Smooth muscle cell (in vitro differentiated cells): ENCODE results near the gene SPTLC3. TPM values are rescaled to one million over a fixed set of nuclear protein-coding genes. Genes with fewer than 3 reads are reported as not detected.

ENCODE experiments used
- DNase-seq: peaks from one replicate; lab custom pipeline; 2025; ENCODE audit not compliant: unreplicated experiment; lab: John Stamatoyannopoulos, UW
- H2AFZ ChIP-seq: fragments of 200-600 bp; sonication (generic); 2 replicates; pipeline ENCODE4 v1.6.0; 2016; ENCODE audit warnings: antibody characterized with exemption, low read depth, mild to moderate bottlenecking
- H3F3A ChIP-seq: fragments of 200-600 bp; sonication (generic); 2 replicates; pipeline ENCODE4 v1.6.0; 2017; ENCODE audit warnings: antibody characterized with exemption, low read depth
- H3K27ac ChIP-seq: fragments of 200-600 bp; sonication (generic); 2 replicates; pipeline ENCODE4 v1.5.1; 2016; ENCODE audit warnings: low read depth, mild to moderate bottlenecking
- H3K27me3 ChIP-seq: fragments of 200-600 bp; sonication (generic); 2 replicates; pipeline ENCODE4 v1.6.1; 2016; ENCODE audit warnings: low read depth, mild to moderate bottlenecking
- H3K36me3 ChIP-seq: fragments of 200-600 bp; sonication (generic); 2 replicates; pipeline ENCODE4 v1.5.1; 2016; ENCODE audit warnings: low read depth
- H3K4me1 ChIP-seq: fragments of 200-600 bp; sonication (generic); 2 replicates; pipeline ENCODE4 v1.5.1; 2016; ENCODE audit warnings: low read depth
- H3K4me2 ChIP-seq: fragments of 200-600 bp; sonication (generic); 2 replicates; pipeline ENCODE4 v1.6.0; 2016; ENCODE audit warnings: mild to moderate bottlenecking
- H3K4me3 ChIP-seq: fragments of 200-600 bp; sonication (generic); 2 replicates; pipeline ENCODE4 v1.5.1; 2016; ENCODE audit warnings: mild to moderate bottlenecking
- H3K79me2 ChIP-seq: fragments of 200-600 bp; sonication (generic); 2 replicates; pipeline ENCODE4 v1.6.0; 2016; ENCODE audit warnings: low read depth, mild to moderate bottlenecking
- H3K9ac ChIP-seq: fragments of 200-600 bp; sonication (generic); 2 replicates; pipeline ENCODE4 v1.6.0; 2016; ENCODE audit warnings: low read depth
- H3K9me3 ChIP-seq: fragments of 200-600 bp; sonication (generic); replicated peaks from 2 replicates; pipeline ENCODE4 v1.5.1; 2016; ENCODE audit warnings: low read depth
- H4K20me1 ChIP-seq: fragments of 200-600 bp; sonication (generic); 2 replicates; pipeline ENCODE4 v1.6.0; 2016; ENCODE audit warnings: low read depth
- WGBS: methylation state at CpG from one replicate; pipeline ENCODE4 v1.1.7; 2016; ENCODE audit warnings: low lambda C conversion rate; 5-methylcytosine and 5-hydroxymethylcytosine counted together
- polyA plus RNA-seq: library from polyadenylated mRNA; unstranded; fragments of >200 nt; fragmentation: Nextera tagmentation; extraction: Ambion mirVana; gene quantifications from 2 replicates; pipeline ENCODE4 v1.2.1, GENCODE V29; 2016
- total RNA-seq: library from RNA; depleted of rRNA; stranded (reverse); fragments of >200 nt; gene quantifications from 2 replicates; pipeline ENCODE4 v1.2.3, GENCODE V29; 2014
- TF ChIP-seq, protein P1 (sequence below): fragments of 200-600 bp; sonication (generic); IDR thresholded peaks from 2 replicates; pipeline ENCODE4 v1.5.1; 2017; ENCODE audit warnings: borderline replicate concordance, mild to moderate bottlenecking, antibody characterized with exemption; ENCODE audit not compliant: insufficient read depth, poor library complexity, severe bottlenecking

Gene SPTLC3
- total and polyA plus RNA-seq, 2 experiments from 2014 or later, result 2.5 to 34.9 TPM

DNA sequence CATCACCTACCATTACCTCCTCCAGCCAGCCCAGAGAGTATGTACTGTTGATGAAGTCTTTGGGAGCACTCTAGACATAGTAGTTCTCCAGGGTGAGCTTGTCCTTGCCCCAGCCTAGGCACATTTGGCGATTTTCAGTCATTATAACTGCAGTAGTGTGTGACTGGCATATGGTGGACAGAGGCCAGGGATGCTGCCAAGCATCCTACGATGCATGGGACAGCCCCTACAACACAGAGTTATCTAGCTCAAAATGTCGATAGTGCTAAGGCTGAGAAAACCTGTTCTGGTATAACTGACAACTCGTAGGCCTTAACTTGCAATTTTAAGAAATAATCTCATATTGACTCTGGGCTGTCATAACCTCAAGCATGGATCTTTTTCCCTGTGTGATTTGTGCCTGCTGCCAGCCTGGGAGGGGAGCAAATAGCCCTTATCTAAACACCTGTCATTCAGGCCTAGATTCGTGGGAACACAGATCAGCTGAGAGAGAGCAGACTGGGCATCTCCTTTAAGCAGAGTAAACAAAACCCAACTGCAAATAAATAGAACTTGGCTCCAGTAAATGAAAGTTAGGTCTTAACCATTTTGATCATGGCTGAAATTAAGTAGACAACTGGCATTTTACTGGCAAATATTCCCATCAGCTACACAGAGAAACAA lies 102.6 kb downstream of the SPTLC3 start:
- no peaks in the 10 kb centered on the region for H3K4me1 ChIP-seq

GRCh38 chr20:13113731-13114130 lies 105.0 kb downstream of the SPTLC3 start:
- no peak for DNase-seq
- no peaks in the 10 kb centered on the region for H3K9me3 ChIP-seq
- no peak overlapping the region for H3K27ac ChIP-seq

More for the DNA sequence above, 102.6 kb downstream of the SPTLC3 start:
- Histone ChIP-seq H3K27me3 (no peaks in the 10 kb centered on the region), H3K27ac (no peak overlapping the region), H3K4me2 (no peak overlapping the region), H3K79me2 (no peaks in the 10 kb centered on the region), H3F3A (no peaks in the 10 kb centered on the region), H3K36me3 (no peaks in the 10 kb centered on the region), H4K20me1 (no peaks in the 10 kb centered on the region), H3K4me3 (no peak overlapping the region), H3K9ac (no peak overlapping the region), H3K9me3 (no peaks in the 10 kb centered on the region), H2AFZ (no peak overlapping the region)
- WGBS, result 88% methylated on average over 5 of the region's 5 CpGs
- no peak for DNase-seq
- TF ChIP-seq, protein P1, sequence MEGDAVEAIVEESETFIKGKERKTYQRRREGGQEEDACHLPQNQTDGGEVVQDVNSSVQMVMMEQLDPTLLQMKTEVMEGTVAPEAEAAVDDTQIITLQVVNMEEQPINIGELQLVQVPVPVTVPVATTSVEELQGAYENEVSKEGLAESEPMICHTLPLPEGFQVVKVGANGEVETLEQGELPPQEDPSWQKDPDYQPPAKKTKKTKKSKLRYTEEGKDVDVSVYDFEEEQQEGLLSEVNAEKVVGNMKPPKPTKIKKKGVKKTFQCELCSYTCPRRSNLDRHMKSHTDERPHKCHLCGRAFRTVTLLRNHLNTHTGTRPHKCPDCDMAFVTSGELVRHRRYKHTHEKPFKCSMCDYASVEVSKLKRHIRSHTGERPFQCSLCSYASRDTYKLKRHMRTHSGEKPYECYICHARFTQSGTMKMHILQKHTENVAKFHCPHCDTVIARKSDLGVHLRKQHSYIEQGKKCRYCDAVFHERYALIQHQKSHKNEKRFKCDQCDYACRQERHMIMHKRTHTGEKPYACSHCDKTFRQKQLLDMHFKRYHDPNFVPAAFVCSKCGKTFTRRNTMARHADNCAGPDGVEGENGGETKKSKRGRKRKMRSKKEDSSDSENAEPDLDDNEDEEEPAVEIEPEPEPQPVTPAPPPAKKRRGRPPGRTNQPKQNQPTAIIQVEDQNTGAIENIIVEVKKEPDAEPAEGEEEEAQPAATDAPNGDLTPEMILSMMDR, result no peak

GRCh38 chr20:13117200-13117599 lies 108.4 kb downstream of the SPTLC3 start:
- Histone ChIP-seq H3K27me3 (no peaks in the 10 kb centered on the region), H3K79me2 (no peaks in the 10 kb centered on the region), H3K4me2 (no peak overlapping the region), H3K4me1 (no peaks in the 10 kb centered on the region), H2AFZ (no peak overlapping the region), H3K27ac (no peak overlapping the region), H3K36me3 (no peaks in the 10 kb centered on the region), H3K9me3 (no peaks in the 10 kb centered on the region), H3K4me3 (no peak overlapping the region), H3K9ac (no peak overlapping the region), H3F3A (no peaks in the 10 kb centered on the region), H4K20me1 (no peaks in the 10 kb centered on the region)
- DNase-seq, result no peak
- TF ChIP-seq, protein P1, result no peak
- WGBS, result 93% methylated on average over 2 of the region's 2 CpGs

More at GRCh38 chr20:13113731-13114130, 105.0 kb downstream of the SPTLC3 start:
- Histone ChIP-seq H3K4me1 (no peaks in the 10 kb centered on the region), H3K4me2 (no peak overlapping the region), H3K9ac (no peak overlapping the region), H3K4me3 (no peak overlapping the region), H4K20me1 (no peaks in the 10 kb centered on the region), H3K79me2 (no peaks in the 10 kb centered on the region), H3K27me3 (no peaks in the 10 kb centered on the region), H3K36me3 (no peaks in the 10 kb centered on the region), H3F3A (no peaks in the 10 kb centered on the region), H2AFZ (no peak overlapping the region)
- TF ChIP-seq, protein P1, result no peak
- 84% methylated on average over 3 of the region's 3 CpGs for WGBS

- 91% methylated on average over 1 of the region's 1 CpG for WGBS
- H2AFZ ChIP-seq, result no peak overlapping the region
Measured at GRCh38 chr20:13118676-13119075, 109.9 kb downstream of the SPTLC3 start.

More at GRCh38 chr20:13118676-13119075, 109.9 kb downstream of the SPTLC3 start:
- H3K4me1 ChIP-seq, result no peaks in the 10 kb centered on the region
- no peak overlapping the region for H3K27ac ChIP-seq
- TF ChIP-seq, protein P1, result no peak
- no peak overlapping the region for H3K4me2 ChIP-seq
- H3K9ac ChIP-seq, result no peak overlapping the region
- no peaks in the 10 kb centered on the region for H3K36me3 ChIP-seq
- no peaks in the 10 kb centered on the region for H3K27me3 ChIP-seq
- H3K9me3 ChIP-seq, result no peaks in the 10 kb centered on the region
- no peak for DNase-seq
- H3K79me2 ChIP-seq, result no peaks in the 10 kb centered on the region
- H3F3A ChIP-seq, result no peaks in the 10 kb centered on the region
- no peaks in the 10 kb centered on the region for H4K20me1 ChIP-seq
- no peak overlapping the region for H3K4me3 ChIP-seq
